SK-N-SH treated with all-trans-retinoic acid at 6 μM for 48 hours (cell line): ENCODE results near the gene GLDC.

Source experiments
- BACH2 ChIP-seq: fragments of 250-450 bp; sonication (Bioruptor Pico); IDR thresholded peaks from 2 replicates; pipeline ENCODE4 v1.9.0; 2021; ENCODE audit warnings: mild to moderate bottlenecking, borderline replicate concordance
- CSRNP3 ChIP-seq: fragments of 250-450 bp; sonication (Bioruptor Pico); IDR thresholded peaks from 2 replicates; pipeline ENCODE4 v1.5.1; 2021; ENCODE audit warnings: mild to moderate bottlenecking, moderate library complexity
- OSR1 ChIP-seq: fragments of 250-450 bp; sonication (Bioruptor Pico); IDR thresholded peaks from 2 replicates; pipeline ENCODE4 v1.8.0; 2022; ENCODE audit warnings: moderate library complexity, mild to moderate bottlenecking, inconsistent platforms
- PATZ1 ChIP-seq: fragments of 250-450 bp; sonication (Bioruptor Pico); IDR thresholded peaks from 2 replicates; pipeline ENCODE4 v1.8.0; 2020; ENCODE audit warnings: mild to moderate bottlenecking, moderate library complexity, borderline replicate concordance
- POU6F1 ChIP-seq: fragments of 250-450 bp; sonication (Bioruptor Pico); IDR thresholded peaks from 2 replicates; pipeline ENCODE4 v1.8.0; 2021; ENCODE audit warnings: low read depth, mild to moderate bottlenecking, moderate library complexity, borderline replicate concordance
- PPARA ChIP-seq: fragments of 250-450 bp; sonication (Bioruptor Pico); IDR thresholded peaks from 2 replicates; pipeline ENCODE4 v1.5.0; 2020; ENCODE audit warnings: mild to moderate bottlenecking, borderline replicate concordance
- ZFP30 ChIP-seq: fragments of 450-650 bp; formaldehyde crosslinking; IDR thresholded peaks from 2 replicates; pipeline ENCODE4 v1.5.0; 2022; ENCODE audit warnings: mild to moderate bottlenecking, moderate library complexity
- ZNF8 ChIP-seq: fragments of 450-650 bp; formaldehyde crosslinking; IDR thresholded peaks from 2 replicates; pipeline ENCODE4 v1.5.0; 2020; ENCODE audit warnings: mild to moderate bottlenecking, moderate library complexity

GRCh38 chr9:6592791-6593190 is 52.7 kb downstream of the GLDC start:
- TF ChIP-seq PPARA (no peak), POU6F1 (CRISPR knock-in tag) (no peak), PATZ1 (CRISPR knock-in tag) (no peak), CSRNP3 (no peak), ZNF8 (no peak), ZFP30 (no peak), BACH2 (CRISPR knock-in tag) (no peak), OSR1 (CRISPR knock-in tag) (no peak)
